PFSK-1 (cell line): ENCODE measurements around the gene UPF3B.

Experiments used
- FOXP2 ChIP-seq: optimal IDR thresholded peaks from 2 replicates; pipeline ENCODE3; 2011; ENCODE audit warnings: borderline replicate concordance, control low read depth, inconsistent platforms; ENCODE audit not compliant: insufficient read depth; ENCODE audit errors: extremely low read length, extremely low read depth
- POLR2AphosphoS5 ChIP-seq: IDR thresholded peaks from 2 replicates; pipeline ENCODE4 v1.6.1; 2012; ENCODE audit warnings: low read depth, mild to moderate bottlenecking, control low read depth, low read length, moderate library complexity
- REST ChIP-seq, 2 experiments: IDR thresholded peaks; 2 replicates each; pipeline versions ENCODE4 v1.6.1 to v1.8.0; 2011 to 2012; ENCODE audit warnings: low read depth in 2 of 2, low read length in 2 of 2, control low read depth in 1 of 2, inconsistent platforms in 1 of 2, mild to moderate bottlenecking in 1 of 2, moderate library complexity in 1 of 2; ENCODE audit not compliant: insufficient read depth in 1 of 2
- SIN3A ChIP-seq: IDR thresholded peaks from 2 replicates; pipeline ENCODE4 v1.6.1; 2012; ENCODE audit warnings: mild to moderate bottlenecking, low read length, moderate library complexity, borderline replicate concordance; ENCODE audit not compliant: insufficient read depth
- TAF1 ChIP-seq: IDR thresholded peaks from 2 replicates; pipeline ENCODE4 v1.6.1; 2012; ENCODE audit warnings: low read length, control low read depth, borderline replicate concordance; ENCODE audit not compliant: insufficient read depth

- TF ChIP-seq REST (IDR thresholded peaks at IDR 0.05; ENCODE audit: insufficient read depth in 1 of 2, low read depth in 2 of 2, low read length in 2 of 2) (no peak), TAF1 (no peak), POLR2AphosphoS5 (no peak), SIN3A (no peak), FOXP2 (no peak)
Measured at GRCh38 chrX:119809185-119809666, 43.5 kb downstream of the UPF3B start.
